Cardiac muscle cell (in vitro differentiated cells and primary cell): ENCODE measurements around the gene ERH. TPM values are rescaled to one million over a fixed set of nuclear protein-coding genes. Genes with fewer than 3 reads are reported as not detected.

Source experiments
- DNase-seq, 2 donors: peaks; one replicate each; pipeline versions ENCODE4 v3.0.0 to v3.0.0-alpha.2; 2010 to 2017; ENCODE audit warnings: low read depth in 1 of 2, low spot score in 1 of 2
- H3K27ac ChIP-seq: fragments of 200-600 bp; sonication (generic); 2 replicates; pipeline ENCODE4 v1.5.1; 2016
- H3K27me3 ChIP-seq: fragments of 200-600 bp; sonication (generic); 2 replicates; pipeline ENCODE4 v1.6.0; 2016; ENCODE audit warnings: control low read depth
- H3K36me3 ChIP-seq: fragments of 200-600 bp; sonication (generic); 2 replicates; pipeline ENCODE4 v1.5.1; 2016; ENCODE audit warnings: control low read depth
- H3K4me1 ChIP-seq: fragments of 200-600 bp; sonication (generic); 2 replicates; pipeline ENCODE4 v1.8.1; 2017; ENCODE audit warnings: low read depth, mild to moderate bottlenecking, mixed run types
- H3K4me3 ChIP-seq: fragments of 200-600 bp; sonication (generic); 2 replicates; pipeline ENCODE4 v1.5.1; 2016; ENCODE audit warnings: mild to moderate bottlenecking
- H3K9me3 ChIP-seq: fragments of 200-600 bp; sonication (generic); 2 replicates; pipeline ENCODE4 v1.5.1; 2017; ENCODE audit warnings: low read depth, mild to moderate bottlenecking, control low read depth
- polyA plus RNA-seq: library from polyadenylated mRNA; unstranded; fragments of >200 nt; fragmentation: Nextera tagmentation; extraction: Ambion mirVana; gene quantifications from 2 replicates; pipeline ENCODE4 v1.2.1, GENCODE V29; 2016
- total RNA-seq: library from RNA; depleted of rRNA; stranded (reverse); fragments of >200 nt; gene quantifications from 2 replicates; pipeline ENCODE4 v1.2.3, GENCODE V29; 2016
- TF ChIP-seq, protein P1 (sequence below): IDR thresholded peaks from 2 replicates; pipeline ENCODE4 v1.5.1; 2012; ENCODE audit warnings: low read depth, mild to moderate bottlenecking, low read length

Gene ERH
- total and polyA plus RNA-seq, 2 experiments from 2014 or later: 97.0 to 296 TPM

DNA sequence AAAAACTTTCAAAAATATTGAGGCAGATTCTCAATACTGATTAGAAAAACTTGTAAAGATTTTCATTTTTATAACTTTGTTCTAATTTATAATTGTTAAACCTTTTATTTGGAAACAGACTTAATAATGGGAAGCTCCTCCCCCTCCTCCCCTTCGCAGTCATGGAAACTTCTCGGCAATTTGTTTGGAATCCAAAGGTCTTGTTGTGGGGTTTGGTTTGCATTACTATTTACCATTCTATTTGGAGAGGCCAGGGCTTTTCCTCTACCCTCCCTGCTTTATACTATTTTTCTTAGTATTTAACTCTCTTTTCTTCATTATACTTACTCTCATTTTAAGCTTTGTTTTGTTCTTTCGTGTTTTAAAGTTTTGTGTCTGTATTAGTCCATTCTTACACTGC is 6.4 kb upstream of the ERH start:
- no peak for DNase-seq
- TF ChIP-seq, protein P1, sequence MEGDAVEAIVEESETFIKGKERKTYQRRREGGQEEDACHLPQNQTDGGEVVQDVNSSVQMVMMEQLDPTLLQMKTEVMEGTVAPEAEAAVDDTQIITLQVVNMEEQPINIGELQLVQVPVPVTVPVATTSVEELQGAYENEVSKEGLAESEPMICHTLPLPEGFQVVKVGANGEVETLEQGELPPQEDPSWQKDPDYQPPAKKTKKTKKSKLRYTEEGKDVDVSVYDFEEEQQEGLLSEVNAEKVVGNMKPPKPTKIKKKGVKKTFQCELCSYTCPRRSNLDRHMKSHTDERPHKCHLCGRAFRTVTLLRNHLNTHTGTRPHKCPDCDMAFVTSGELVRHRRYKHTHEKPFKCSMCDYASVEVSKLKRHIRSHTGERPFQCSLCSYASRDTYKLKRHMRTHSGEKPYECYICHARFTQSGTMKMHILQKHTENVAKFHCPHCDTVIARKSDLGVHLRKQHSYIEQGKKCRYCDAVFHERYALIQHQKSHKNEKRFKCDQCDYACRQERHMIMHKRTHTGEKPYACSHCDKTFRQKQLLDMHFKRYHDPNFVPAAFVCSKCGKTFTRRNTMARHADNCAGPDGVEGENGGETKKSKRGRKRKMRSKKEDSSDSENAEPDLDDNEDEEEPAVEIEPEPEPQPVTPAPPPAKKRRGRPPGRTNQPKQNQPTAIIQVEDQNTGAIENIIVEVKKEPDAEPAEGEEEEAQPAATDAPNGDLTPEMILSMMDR: no peak

GRCh38 chr14:69401841-69402240 is 3.7 kb upstream of the ERH start:
- Histone ChIP-seq H3K9me3 (no peaks in the 10 kb centered on the region), H3K4me1 (peaks cover 26% of the 10 kb centered on the region), H3K4me3 (no peak overlapping the region), H3K27ac (no peak overlapping the region), H3K27me3 (no peaks in the 10 kb centered on the region), H3K36me3 (no peaks in the 10 kb centered on the region)
- no peak for DNase-seq
- TF ChIP-seq, protein P1: no peak

More for the DNA sequence above, 6.4 kb upstream of the ERH start:
- Histone ChIP-seq H3K4me1 (peaks cover 20% of the 10 kb centered on the region), H3K27ac (no peak overlapping the region), H3K36me3 (no peaks in the 10 kb centered on the region), H3K9me3 (no peaks in the 10 kb centered on the region), H3K27me3 (no peaks in the 10 kb centered on the region), H3K4me3 (no peak overlapping the region)

- no peak overlapping the region for H3K27ac ChIP-seq
- no peaks in the 10 kb centered on the region for H3K27me3 ChIP-seq
- TF ChIP-seq, protein P1: no peak
- no peaks in the 10 kb centered on the region for H3K9me3 ChIP-seq
- H3K4me3 ChIP-seq: peak overlapping the region; percentile 87
- peaks cover 11% of the 10 kb centered on the region for H3K36me3 ChIP-seq
- DNase-seq: no peak
- H3K4me1 ChIP-seq: peaks cover 28% of the 10 kb centered on the region
Measured at GRCh38 chr14:69400154-69400553, 2.1 kb upstream of the ERH start.

DNA sequence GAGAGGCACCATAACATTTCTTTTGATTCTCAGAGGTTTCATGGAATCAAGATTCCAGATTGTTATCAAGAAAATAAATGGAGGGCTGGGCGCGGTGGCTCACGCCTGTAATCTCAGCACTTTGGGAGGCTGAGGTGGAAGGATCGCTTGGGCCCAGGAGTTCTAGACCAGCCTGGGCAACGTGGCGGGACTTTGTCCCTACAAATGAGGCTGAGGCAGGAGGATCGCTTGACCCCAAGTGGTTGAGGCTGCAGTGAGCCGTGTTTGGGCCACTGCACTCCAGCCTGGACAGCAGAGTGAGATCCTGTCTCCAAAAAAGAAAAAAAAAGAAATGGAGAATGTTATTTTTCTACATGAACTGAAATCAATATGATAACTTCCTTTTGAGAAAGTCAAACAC is 1.7 kb upstream of the ERH start:
- H3K4me3 ChIP-seq: peak overlapping the region; percentile 87
- no peaks in the 10 kb centered on the region for H3K27me3 ChIP-seq
- peaks cover 15% of the 10 kb centered on the region for H3K36me3 ChIP-seq
- H3K9me3 ChIP-seq: no peaks in the 10 kb centered on the region
- TF ChIP-seq, protein P1: no peak
- H3K27ac ChIP-seq: no peak overlapping the region
- DNase-seq: no peak
- H3K4me1 ChIP-seq: peaks cover 28% of the 10 kb centered on the region

DNA sequence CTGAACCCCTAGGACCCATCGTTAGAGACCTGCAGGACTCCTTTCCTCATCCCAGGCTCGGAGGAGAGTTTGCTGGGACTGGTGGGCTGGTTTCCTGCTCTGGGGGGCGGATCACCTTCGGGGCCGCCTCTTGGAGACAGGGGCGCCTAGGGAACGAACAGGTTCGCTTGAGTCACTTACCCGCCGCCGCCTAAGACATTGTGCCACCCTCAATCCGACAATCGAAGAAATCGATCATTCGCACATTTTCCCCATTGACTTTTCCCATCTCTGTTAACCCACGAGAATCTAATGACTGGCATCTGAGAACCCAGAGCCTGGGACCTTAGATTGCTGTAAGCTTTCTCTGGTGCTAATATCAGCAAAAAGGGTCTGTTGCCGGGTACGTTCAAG is 715 bp upstream of the ERH start:
- no peaks in the 10 kb centered on the region for H3K27me3 ChIP-seq
- DNase-seq: no peak
- H3K4me1 ChIP-seq: peaks cover 28% of the 10 kb centered on the region
- no peaks in the 10 kb centered on the region for H3K9me3 ChIP-seq
- TF ChIP-seq, protein P1: no peak
- H3K27ac ChIP-seq: peak overlapping the region; percentile 96
- H3K4me3 ChIP-seq: peak overlapping the region; percentile 87
- H3K36me3 ChIP-seq: peaks cover 24% of the 10 kb centered on the region

- no peak for DNase-seq
- H3K27me3 ChIP-seq: no peaks in the 10 kb centered on the region
- H3K27ac ChIP-seq: no peak overlapping the region
- no peaks in the 10 kb centered on the region for H3K9me3 ChIP-seq
- TF ChIP-seq, protein P1: no peak
- H3K4me1 ChIP-seq: peaks cover 22% of the 10 kb centered on the region
- H3K4me3 ChIP-seq: no peak overlapping the region
- peaks cover 40% of the 10 kb centered on the region for H3K36me3 ChIP-seq
Measured at GRCh38 chr14:69395929-69396328, 2.2 kb downstream of the ERH start.
